ENCODE data around the gene TMPRSS4.

The TMPRSS4 gene, protein sequence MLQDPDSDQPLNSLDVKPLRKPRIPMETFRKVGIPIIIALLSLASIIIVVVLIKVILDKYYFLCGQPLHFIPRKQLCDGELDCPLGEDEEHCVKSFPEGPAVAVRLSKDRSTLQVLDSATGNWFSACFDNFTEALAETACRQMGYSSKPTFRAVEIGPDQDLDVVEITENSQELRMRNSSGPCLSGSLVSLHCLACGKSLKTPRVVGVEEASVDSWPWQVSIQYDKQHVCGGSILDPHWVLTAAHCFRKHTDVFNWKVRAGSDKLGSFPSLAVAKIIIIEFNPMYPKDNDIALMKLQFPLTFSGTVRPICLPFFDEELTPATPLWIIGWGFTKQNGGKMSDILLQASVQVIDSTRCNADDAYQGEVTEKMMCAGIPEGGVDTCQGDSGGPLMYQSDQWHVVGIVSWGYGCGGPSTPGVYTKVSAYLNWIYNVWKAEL

GRCh38 chr11:118076754-118077281, at the start of gene TMPRSS4:
Gene TMPRSS4 (plus strand): TSS chr11:118077078. CDS start chr11:118077303, 225 bp downstream.
- DNase-seq (no peak), ATAC-seq (no peak)

DNA sequence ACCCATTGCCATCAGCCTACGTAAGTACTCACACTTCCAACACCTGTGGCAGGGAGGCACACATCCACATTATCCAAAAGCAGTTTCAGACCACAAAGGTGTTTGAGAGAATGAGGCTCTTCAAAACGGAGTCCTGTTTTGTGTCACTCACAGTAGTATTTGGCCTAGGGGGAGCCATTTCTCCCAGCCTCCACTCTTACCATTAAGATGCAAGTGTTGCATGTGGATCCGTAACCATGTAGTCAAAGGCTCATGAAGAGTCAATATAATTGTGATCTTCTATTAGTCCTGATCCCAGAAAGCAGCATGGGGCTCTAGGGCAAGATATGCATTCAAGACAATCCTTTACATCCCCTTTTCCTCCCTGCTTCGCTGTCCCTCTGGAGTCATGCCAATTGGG, 49.2 kb upstream of the TMPRSS4 start:
- no peak for DNase-seq
- no peak for ATAC-seq

DNA sequence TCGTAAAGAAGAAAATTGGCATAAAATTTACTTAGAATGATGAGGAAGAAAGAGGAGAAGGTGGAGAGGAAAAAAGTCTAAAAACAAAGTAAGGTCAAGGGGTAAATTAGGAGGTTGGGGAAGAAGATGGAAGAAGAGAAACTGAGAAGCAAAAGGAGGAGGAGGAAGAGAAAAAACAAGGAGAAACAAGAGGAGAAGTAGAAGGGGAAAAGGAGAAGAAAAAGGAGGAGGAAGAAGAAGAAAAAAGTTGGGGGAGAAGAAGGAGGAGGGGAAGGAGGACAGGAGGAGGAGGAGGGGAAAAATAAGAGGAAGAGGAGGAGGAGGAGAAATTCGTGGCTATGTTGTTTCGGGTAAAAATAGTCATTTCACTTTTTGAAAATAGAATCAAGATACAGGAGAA, 48.3 kb upstream of the TMPRSS4 start:
- DNase-seq: no peak

DNA sequence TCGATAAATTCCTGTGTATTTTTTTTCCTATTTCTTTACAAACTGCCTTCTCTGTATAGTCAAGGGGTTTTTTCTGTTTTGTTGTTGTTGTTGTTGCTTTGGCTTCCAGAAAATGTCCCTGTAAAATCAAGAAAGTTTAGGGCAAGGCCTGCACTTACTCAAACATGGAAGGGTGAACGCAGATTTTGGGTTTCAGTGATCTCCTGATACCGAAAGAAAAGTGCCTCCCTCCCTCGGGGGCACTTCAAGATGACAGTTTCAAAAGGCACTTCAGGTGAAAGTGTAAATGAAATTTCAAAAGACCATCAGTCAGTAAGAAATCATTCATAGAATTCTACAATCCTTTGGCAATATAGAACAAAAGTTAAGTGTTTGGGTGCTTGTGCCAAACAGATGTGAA, 43.4 kb upstream of the TMPRSS4 start:
- DNase-seq (no peak), ATAC-seq (no peak)

More for the DNA sequence above, 48.3 kb upstream of the TMPRSS4 start:
- ATAC-seq: no peak

DNA sequence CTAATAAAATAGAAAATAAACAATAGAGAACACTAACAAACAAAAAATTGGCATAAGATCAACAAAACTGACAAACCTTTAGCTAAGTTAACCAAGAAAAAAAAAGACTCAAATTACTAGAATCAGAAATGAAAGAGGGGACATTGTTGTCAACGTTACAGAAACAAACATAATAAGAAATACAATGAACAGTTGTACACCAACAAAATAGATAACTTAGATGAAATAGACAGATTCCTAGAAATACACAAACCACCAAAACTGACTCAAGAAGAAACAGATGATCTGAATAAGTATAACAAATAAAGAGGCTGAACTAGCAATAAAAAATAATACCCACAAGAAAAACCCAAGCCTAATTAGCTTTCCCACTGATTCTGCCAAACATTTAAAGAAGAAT, 34.7 kb upstream of the TMPRSS4 start:
- ATAC-seq: no peak
- no peak for DNase-seq

DNA sequence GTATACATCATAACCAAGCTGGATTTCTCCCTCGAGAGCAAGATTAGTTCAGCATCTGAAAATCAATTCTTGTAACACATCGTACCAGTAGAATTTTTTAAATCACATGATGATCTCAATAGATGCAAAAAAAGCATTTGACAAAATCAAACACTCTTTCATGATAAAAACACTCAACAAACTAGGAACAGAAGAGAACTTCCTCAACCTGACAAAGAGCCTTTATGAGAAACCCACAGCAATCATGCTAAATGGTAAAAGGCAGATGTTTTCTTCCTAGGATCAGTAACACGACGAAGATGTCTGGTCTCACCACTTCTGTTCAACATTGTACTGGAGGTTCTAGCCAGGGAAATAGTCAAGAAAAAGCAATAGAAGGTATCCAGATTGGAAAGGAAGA, 34.1 kb upstream of the TMPRSS4 start:
- no peak for ATAC-seq
- DNase-seq: no peak

GRCh38 chr11:118045191-118045590, 31.7 kb upstream of the TMPRSS4 start:
- no peak for ATAC-seq
- DNase-seq: no peak

- peak; percentile 31 for DNase-seq
- ATAC-seq: peak; percentile 88
Measured at GRCh38 chr11:118046051-118046963, 30.6 kb upstream of the TMPRSS4 start.

- DNase-seq (peak; percentile 42), ATAC-seq (peak; percentile 22)
Measured at GRCh38 chr11:118046964-118047700, 29.7 kb upstream of the TMPRSS4 start.

DNA sequence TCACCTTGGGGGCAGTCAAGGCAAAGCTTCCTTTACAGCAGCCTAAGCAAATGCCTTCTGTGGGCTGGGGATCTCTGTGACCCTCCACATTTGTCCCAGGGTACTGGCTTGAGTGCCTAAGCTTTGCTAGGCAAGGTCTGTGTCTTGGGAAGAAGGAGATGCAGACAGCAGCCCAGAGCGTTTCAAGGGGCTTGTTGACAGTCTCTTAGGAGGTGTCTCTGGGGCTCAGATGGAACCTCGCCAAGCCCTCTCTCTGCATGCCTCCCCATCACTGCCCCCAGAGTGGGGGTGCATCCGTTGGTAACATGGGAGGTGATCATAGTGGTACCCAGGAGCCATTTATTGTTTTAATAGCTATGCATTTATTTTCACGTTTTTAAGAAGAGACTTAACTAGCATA, 29.1 kb upstream of the TMPRSS4 start:
- DNase-seq: no peak
- ATAC-seq: no peak

GRCh38 chr11:118048472-118049370, 28.2 kb upstream of the TMPRSS4 start:
- ATAC-seq (no peak), DNase-seq (no peak)

- no peak for DNase-seq
- no peak for ATAC-seq
Measured at GRCh38 chr11:118049771-118050170, 27.1 kb upstream of the TMPRSS4 start.

- ATAC-seq (no peak), DNase-seq (no peak)
Measured at GRCh38 chr11:118050208-118050891, 26.5 kb upstream of the TMPRSS4 start.

DNA sequence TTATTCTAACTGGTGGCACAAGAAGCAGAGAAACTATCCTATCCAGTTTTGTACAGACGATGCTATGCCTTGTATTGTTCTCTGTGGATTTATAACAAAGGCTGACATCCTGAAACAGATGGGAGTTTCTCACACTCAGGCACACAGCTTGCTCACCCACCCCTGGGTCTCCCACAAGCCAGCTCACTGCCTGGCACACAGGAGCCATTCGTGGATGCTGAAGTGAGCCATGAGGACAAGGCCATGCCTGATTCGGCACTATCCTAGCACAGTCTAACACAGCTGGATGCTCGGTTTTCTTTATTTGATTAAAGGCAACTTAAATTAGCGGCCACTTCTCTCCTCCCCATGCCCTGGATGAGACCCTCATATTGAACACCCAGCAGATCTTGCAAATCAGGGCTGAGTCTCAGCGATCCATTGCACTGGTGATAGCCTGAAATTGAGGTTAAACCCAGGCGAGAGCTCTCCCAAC, 25.7 kb upstream of the TMPRSS4 start:
- ATAC-seq (no peak), DNase-seq (no peak)

DNA sequence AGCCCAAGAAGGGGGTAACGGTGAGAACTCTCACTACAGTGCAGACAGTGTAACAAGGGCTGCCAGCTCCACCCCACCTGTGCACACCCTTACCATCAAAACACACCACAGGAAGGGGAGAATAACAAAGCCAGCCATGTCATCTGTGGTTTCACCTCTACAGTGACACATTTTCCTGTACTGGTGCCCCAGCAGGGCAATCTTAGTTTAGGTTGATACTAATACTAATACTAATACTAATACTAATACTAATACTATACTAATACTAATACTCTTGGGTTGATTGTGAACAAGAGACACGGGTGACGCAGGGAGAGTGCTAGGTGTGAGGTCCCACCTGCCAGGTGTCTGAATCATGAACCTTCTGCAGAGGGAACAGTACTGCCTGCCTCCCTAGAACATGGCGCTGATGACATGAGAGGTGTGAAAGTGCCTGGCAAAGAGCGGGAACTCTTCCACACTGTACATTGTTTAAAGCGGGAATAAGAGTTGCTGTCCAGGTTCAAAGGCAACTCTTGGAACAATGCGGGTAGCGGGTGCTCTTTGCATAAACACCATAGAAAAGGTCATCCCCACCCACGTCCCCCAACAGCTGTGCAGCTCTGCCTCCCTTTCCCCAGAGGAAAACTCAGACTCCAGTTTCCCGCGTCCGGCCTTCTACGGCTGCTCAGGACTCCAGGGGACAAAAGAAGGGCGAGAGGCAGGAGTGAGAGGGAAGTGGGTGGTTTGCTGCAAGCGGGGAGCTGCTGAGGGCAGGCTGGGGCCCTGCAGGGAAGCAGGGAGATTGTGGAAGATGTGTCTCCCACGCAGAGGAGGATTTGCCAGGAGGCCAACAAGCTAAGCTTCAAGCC, 25.0 kb upstream of the TMPRSS4 start:
- ATAC-seq: peak; percentile 84
- DNase-seq: peak; percentile 55

DNA sequence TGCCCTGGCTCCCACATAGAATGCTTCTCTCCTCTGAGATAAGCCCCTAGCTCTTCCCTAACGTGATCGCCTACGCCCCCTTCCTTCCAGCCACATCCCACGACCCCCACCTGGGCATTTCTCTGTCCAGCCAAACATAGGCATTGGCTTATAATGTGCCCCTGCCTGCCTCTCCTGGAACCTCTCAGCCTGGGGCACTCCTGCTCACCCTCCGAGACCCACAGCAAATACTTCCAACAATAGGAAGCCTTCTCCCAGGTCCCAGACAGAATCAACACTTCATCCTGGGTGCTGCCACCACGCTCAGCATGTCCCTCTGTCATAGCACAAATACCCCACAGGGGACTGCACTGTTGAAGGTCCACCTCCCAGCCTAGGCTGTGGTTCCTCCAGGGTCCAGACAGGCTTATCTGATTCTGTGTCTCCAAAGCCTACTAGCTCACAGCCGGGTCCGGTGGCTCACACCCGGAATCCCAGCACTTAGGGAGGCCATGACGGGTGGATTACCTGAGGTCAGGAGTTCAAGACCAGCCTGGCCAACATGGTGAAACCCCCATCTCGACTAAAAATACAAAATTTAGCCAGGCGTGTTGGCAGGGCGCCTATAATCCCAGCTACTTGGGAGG, 24.2 kb upstream of the TMPRSS4 start:
- ATAC-seq (no peak), DNase-seq (no peak)

- ATAC-seq: no peak
- no peak for DNase-seq
Measured at GRCh38 chr11:118054712-118055640, 21.9 kb upstream of the TMPRSS4 start.

- DNase-seq (no peak), ATAC-seq (no peak)
Measured at GRCh38 chr11:118055966-118056365, 20.9 kb upstream of the TMPRSS4 start.

Measured in stimulated activated naive CD8-positive, alpha-beta T cell treated with anti-CD3 and anti-CD28 coated beads, Interleukin-15, Interleukin-2, amounts not matched to agents 100 U/mL and 50 U/mL, for 24 hours (primary cell).